Tibial artery (tissue), 4 donors: ENCODE data around the gene FLNA.
"Not testable (repeated sequence)": the region's sequence is repeated elsewhere in the genome, so short reads cannot be mapped to it uniquely, and the experiment has no call there.

ENCODE experiments used
- DNase-seq, 2 donors: peaks; one replicate each; pipeline ENCODE4 v3.0.0-alpha.2; 2019
- H3K27ac ChIP-seq, 2 donors: fragments of 200-600 bp; sonication (generic) in 1 of 2; 1 replicate in 1 of 2; 2 replicates in 1 of 2; pipeline ENCODE4 v1.5.1; 2018 to 2019; ENCODE audit warnings: mild to moderate bottlenecking in 1 of 2
- H3K27me3 ChIP-seq, 2 donors: fragments of 200-600 bp; sonication (generic) in 1 of 2; one replicate each; pipeline versions ENCODE4 v1.5.1 to v1.6.0; 2016 to 2019
- H3K36me3 ChIP-seq, 3 donors: fragments of 200-600 bp; sonication (generic) in 2 of 3; one replicate each; pipeline ENCODE4 v1.5.1; 2016 to 2019; ENCODE audit warnings: mild to moderate bottlenecking in 2 of 3
- H3K4me1 ChIP-seq, 4 donors: fragments of 200-600 bp; sonication (generic) in 2 of 4; 1 replicate in 3 of 4; 2 replicates in 1 of 4; pipeline ENCODE4 v1.5.1; 2016 to 2019
- H3K4me3 ChIP-seq, 2 donors: fragments of 200-600 bp; sonication (generic) in 1 of 2; 1 replicate in 1 of 2; 2 replicates in 1 of 2; pipeline ENCODE4 v1.5.1; 2018 to 2019; ENCODE audit warnings: mild to moderate bottlenecking in 2 of 2
- H3K9me3 ChIP-seq, 3 donors: fragments of 200-600 bp; sonication (generic) in 1 of 3; one replicate each; pipeline ENCODE4 v1.5.1; 2016 to 2019
- intact Hi-C: fragments of 100-400 bp; cut with DNase I; formaldehyde crosslinking; loops from one replicate; pipeline ENCODE4 v1.15.0; 2023; ENCODE audit warnings: low total_unique reads
- TF ChIP-seq, protein P1 (sequence below), 2 experiments: fragments of 200-600 bp in 1 of 2; fragments of 450-650 bp in 1 of 2; IDR thresholded peaks; one replicate each; pipeline ENCODE4 v1.5.1; 2017 to 2019; ENCODE audit warnings: antibody characterized with exemption in 2 of 2, mild to moderate bottlenecking in 1 of 2, moderate library complexity in 1 of 2

FLNA gene

GRCh38 chrX:154397888-154398667, 23.6 kb upstream of the FLNA start, which contains the start of gene RPL10:
Gene RPL10 (plus strand): TSS chrX:154398377. CDS start chrX:154398520, 143 bp downstream.
- peak within 1 kb of the TSS; percentile 81 to 87 for H3K4me3 ChIP-seq
- H3K9me3 ChIP-seq = no peaks in the 10 kb centered on the region
- peak within 1 kb of the TSS; percentile 97 to 99 for H3K27ac ChIP-seq
- no peaks in the 10 kb centered on the region for H3K27me3 ChIP-seq
- TF ChIP-seq, protein P1, sequence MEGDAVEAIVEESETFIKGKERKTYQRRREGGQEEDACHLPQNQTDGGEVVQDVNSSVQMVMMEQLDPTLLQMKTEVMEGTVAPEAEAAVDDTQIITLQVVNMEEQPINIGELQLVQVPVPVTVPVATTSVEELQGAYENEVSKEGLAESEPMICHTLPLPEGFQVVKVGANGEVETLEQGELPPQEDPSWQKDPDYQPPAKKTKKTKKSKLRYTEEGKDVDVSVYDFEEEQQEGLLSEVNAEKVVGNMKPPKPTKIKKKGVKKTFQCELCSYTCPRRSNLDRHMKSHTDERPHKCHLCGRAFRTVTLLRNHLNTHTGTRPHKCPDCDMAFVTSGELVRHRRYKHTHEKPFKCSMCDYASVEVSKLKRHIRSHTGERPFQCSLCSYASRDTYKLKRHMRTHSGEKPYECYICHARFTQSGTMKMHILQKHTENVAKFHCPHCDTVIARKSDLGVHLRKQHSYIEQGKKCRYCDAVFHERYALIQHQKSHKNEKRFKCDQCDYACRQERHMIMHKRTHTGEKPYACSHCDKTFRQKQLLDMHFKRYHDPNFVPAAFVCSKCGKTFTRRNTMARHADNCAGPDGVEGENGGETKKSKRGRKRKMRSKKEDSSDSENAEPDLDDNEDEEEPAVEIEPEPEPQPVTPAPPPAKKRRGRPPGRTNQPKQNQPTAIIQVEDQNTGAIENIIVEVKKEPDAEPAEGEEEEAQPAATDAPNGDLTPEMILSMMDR (IDR thresholded peaks at IDR 0.05) = no peak
- intact Hi-C loops = no loop called here
- H3K4me1 ChIP-seq = peaks cover 0 to 19% (median 12%) of the 10 kb centered on the region in 4 donors
- peak; percentile 91 to 98 for DNase-seq
- peaks cover 15 to 24% (median 23%) of the 10 kb centered on the region in 3 donors for H3K36me3 ChIP-seq

GRCh38 chrX:154396973-154397887, 22.8 kb upstream of the FLNA start:
- Histone ChIP-seq H3K4me1 (peaks cover 0 to 19% (median 12%) of the 10 kb centered on the region in 4 donors), H3K27me3 (no peaks in the 10 kb centered on the region), H3K27ac (peak overlapping the region; percentile 97 to 99), H3K9me3 (no peaks in the 10 kb centered on the region), H3K36me3 (peaks cover 15 to 24% (median 23%) of the 10 kb centered on the region in 3 donors), H3K4me3 (peak overlapping the region; percentile 81 to 87)
- TF ChIP-seq, protein P1 (IDR thresholded peaks at IDR 0.05) = no peak
- DNase-seq = peak; percentile 75 to 87
- intact Hi-C loops = no loop called here

DNA sequence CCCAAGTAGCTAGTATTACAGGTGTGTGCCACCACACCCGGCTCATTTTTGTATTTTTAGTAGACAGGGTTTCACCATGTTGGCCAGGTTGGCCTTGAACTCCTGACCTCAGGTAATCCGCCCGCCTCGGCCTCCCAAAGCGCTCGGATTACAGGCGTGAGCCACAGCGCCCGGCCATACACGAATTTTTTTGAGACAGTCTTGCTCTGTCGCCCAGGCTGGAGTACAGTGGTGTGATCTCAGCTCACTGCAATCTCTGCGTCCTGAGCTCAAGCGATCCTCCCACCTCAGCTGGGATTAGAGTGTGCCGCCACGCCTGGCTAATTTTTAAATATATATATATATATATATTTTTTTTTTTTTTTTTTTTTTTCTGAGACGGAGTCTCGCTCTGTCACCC, 21.9 kb upstream of the FLNA start:
- H3K27ac ChIP-seq = peak overlapping the region in 1 of 2 donors; percentile 99
- DNase-seq, intact Hi-C loops, H3K9me3 ChIP-seq, H3K4me3 ChIP-seq, H3K27me3 ChIP-seq: not testable (repeated sequence)
- H3K36me3 ChIP-seq = peaks cover 15 to 24% (median 23%) of the 10 kb centered on the region in 3 donors
- H3K4me1 ChIP-seq = peaks cover 0 to 19% (median 12%) of the 10 kb centered on the region in 4 donors

DNA sequence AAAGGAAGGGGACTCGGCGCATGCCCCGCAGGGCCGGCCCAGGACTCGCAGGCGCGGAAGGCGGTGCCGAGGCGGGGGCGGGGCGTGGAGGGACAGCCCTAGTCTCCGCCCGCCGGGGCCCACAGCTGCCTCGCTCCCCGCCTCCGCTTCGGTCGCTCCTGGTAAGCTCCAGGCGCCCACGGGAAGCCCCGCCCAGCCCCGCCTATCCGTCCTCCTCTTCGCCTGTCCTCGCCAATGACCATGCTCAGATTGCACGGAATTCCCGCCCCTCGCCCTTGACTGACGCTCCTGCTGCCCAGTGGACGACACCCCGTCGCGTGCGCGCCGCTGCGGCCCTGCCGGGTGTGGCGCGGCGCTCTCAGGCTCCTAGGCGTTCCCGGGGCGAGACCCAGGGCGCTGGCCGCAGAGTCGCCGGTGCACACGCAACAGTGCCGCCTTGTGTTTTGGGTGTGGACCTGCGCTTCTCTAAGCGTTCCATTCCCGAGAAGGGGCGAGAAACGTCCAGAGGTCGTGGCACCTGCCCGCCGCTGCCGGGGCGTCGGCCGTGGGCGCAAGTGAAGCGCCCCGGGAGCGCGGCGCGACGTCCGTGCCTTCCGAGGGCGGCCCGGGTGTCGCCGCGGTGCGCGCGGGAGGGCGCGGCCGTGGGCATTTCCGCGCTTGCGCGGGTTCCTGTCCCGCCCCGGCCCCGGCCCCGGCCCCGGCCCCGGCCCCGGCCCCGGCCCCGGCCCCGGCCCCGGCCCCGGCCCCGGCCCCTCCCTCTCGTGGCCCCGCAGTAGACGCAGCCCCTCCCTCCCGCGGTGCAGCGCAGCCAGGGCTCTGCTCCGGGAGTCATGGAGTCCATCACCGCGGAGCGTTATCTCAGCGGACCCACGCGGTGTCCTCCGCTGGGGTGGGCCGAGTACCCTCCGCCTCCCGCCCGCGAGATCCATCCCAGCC, 15.6 kb upstream of the FLNA start:
- H3K9me3 ChIP-seq, H3K27me3 ChIP-seq, intact Hi-C loops, H3K36me3 ChIP-seq, H3K4me1 ChIP-seq: not testable (repeated sequence)
- H3K4me3 ChIP-seq = peak overlapping the region; percentile 32 to 42
- peak overlapping the region in 1 of 2 donors; percentile 64 for H3K27ac ChIP-seq
- peak in 1 of 2 donors; percentile 32 for DNase-seq

- H3K27me3 ChIP-seq, intact Hi-C loops, H3K36me3 ChIP-seq, H3K9me3 ChIP-seq, H3K4me3 ChIP-seq, DNase-seq, H3K27ac ChIP-seq: not testable (repeated sequence)
- H3K4me1 ChIP-seq = peaks cover 0 to 10% (median 7%) of the 10 kb centered on the region in 4 donors
Observed at GRCh38 chrX:154388649-154389048, 14.2 kb upstream of the FLNA start.

DNA sequence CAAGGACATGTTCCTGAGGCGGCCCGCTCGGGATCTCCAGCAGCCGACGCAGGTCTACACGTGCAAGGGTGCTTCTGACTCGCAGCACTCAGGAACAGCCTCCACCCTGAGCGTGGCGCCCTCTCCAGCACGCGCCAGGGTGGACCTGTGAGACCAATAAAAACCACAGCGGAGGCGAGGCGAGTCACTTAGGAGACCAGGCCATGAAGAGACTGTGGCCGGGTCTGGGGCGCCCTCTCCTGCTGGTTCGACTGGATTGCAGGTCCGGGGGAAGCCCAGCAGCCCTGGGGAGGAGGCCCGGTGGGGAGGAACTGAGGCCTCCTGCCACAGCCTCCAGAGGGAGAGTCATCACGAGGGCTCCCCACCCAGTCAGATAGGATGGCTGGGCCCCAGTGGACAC, 13.7 kb upstream of the FLNA start:
- H3K36me3 ChIP-seq, H3K4me3 ChIP-seq, H3K27ac ChIP-seq, DNase-seq, intact Hi-C loops, H3K9me3 ChIP-seq, H3K27me3 ChIP-seq: not testable (repeated sequence)
- H3K4me1 ChIP-seq = peaks cover 0 to 16% (median 8%) of the 10 kb centered on the region in 4 donors
